Measurements from ENCODE around the gene IRAK1.
"Not testable (repeated sequence)": the region's sequence is repeated elsewhere in the genome, so short reads cannot be mapped to it uniquely, and the experiment has no call there.

The IRAK1 gene

DNA sequence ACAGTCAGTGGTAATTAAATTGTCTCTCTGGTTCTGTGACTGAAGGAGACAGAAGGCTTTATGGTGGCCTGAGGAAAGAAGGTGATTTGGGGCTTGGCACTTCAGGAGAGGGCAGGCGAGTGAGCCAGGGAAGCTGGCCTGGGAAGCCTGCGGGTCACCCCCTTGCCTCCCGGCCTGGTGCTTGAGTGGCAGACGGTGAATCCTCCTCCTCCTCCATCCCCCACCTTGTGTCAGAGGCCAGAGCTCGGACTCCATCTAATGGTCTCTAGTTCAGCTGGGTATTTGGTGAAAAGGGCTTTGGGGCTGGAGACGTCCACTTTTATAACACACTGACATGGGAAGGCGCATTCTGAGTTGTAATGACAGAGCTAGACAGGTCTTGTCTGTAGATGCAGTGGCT, 38.5 kb downstream of the IRAK1 start:
- H3K4me3 ChIP-seq (ENCODE audit: low read depth, low read length): no peak overlapping the region
- DNase-seq (ENCODE audit: low read depth): no peak
- TF ChIP-seq, protein P1, sequence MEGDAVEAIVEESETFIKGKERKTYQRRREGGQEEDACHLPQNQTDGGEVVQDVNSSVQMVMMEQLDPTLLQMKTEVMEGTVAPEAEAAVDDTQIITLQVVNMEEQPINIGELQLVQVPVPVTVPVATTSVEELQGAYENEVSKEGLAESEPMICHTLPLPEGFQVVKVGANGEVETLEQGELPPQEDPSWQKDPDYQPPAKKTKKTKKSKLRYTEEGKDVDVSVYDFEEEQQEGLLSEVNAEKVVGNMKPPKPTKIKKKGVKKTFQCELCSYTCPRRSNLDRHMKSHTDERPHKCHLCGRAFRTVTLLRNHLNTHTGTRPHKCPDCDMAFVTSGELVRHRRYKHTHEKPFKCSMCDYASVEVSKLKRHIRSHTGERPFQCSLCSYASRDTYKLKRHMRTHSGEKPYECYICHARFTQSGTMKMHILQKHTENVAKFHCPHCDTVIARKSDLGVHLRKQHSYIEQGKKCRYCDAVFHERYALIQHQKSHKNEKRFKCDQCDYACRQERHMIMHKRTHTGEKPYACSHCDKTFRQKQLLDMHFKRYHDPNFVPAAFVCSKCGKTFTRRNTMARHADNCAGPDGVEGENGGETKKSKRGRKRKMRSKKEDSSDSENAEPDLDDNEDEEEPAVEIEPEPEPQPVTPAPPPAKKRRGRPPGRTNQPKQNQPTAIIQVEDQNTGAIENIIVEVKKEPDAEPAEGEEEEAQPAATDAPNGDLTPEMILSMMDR (IDR thresholded peaks at IDR 0.05; ENCODE audit: low read depth, low read length, missing control alignments): no peak

DNA sequence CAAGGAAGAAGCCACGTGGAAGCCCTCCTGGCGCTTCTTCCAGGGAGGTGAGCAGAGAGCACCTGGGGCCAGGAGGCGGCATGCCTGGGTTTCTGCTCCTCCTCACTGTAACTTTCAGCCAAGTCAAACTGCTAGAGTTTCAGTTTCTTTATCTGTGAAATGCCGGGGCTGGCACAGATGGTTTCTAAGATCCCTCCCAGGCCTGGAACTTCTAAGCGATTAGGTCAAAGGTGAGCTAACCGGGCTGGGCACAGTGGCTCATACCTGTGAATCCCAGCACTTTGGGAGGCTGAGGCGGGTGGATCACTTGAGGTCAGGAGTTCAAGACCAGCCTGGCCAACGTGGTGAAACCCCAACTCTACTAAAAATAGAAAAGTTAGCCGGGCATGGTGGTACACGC, 39.3 kb downstream of the IRAK1 start:
- H3K4me3 ChIP-seq (ENCODE audit: low read depth, low read length); DNase-seq (ENCODE audit: low read depth): not testable (repeated sequence)

DNA sequence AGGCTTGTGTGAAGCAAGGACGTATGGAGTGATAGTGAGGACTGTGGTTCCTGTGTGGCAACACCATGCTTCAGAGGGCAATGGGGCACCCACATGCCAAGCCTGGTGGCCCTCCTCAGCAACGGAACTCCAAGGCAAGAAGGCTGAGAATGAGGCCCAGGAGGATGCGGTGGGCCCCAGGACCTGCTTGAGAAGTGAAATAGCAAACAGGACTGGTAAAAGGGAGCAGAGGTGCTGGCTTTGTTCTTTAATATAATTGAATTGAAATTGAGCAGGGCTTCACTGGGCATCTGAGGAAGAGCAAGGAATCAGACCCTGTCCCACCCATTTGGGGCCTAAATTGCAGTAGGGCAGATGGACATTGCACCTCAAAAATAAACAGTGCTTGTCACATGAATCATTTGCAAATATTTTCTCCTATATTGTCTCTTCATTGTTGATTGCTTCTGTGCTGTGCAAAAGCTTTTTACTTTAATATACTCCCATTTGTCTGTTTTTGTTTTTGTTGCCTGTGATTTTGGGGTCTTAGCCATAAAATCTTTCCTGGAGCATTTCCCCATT, 44.9 kb downstream of the IRAK1 start:
- no peak for DNase-seq (ENCODE audit: low read depth)
- TF ChIP-seq, protein P1 (IDR thresholded peaks at IDR 0.05; ENCODE audit: low read depth, low read length, missing control alignments): no peak
- no peak overlapping the region for H3K4me3 ChIP-seq (ENCODE audit: low read depth, low read length)

DNA sequence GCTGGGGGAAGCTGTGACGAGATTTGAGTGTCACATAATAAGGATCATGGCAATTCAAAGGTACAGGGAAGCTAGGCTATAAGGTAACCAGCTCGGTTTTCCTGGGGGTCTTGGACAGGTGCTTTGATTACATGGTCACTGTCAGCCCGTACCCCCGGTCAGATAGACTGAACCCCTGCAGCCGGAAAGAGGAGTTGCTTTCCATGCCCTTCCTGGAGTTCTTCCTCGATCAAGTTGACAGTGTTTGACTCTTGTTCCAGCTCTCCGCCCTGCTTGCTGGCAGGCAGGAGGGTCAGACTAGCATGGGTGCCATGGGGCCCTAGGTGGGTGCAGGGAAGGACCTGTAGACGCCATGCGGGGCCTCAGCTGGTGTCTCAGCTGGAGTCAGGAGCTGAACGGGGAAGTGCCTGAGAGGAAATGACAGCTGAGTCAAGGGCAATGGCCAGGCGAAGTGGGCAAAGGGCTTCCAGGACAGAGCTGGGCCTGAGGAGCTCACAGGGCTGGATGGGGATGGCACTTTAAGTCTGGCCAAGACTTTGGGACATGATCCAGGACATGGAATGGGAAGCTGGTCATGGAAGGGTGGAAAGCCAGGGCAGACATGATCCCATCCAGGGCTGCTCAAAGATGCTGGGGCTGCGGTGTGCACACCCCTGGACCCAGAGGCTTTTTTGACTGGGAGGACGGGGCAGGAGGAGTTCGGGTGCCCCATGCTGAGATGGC, 45.5 kb downstream of the IRAK1 start:
- TF ChIP-seq, protein P1 (IDR thresholded peaks at IDR 0.05; ENCODE audit: low read depth, low read length, missing control alignments): no peak
- H3K4me3 ChIP-seq (ENCODE audit: low read depth, low read length): no peak overlapping the region
- no peak for DNase-seq (ENCODE audit: low read depth)

DNA sequence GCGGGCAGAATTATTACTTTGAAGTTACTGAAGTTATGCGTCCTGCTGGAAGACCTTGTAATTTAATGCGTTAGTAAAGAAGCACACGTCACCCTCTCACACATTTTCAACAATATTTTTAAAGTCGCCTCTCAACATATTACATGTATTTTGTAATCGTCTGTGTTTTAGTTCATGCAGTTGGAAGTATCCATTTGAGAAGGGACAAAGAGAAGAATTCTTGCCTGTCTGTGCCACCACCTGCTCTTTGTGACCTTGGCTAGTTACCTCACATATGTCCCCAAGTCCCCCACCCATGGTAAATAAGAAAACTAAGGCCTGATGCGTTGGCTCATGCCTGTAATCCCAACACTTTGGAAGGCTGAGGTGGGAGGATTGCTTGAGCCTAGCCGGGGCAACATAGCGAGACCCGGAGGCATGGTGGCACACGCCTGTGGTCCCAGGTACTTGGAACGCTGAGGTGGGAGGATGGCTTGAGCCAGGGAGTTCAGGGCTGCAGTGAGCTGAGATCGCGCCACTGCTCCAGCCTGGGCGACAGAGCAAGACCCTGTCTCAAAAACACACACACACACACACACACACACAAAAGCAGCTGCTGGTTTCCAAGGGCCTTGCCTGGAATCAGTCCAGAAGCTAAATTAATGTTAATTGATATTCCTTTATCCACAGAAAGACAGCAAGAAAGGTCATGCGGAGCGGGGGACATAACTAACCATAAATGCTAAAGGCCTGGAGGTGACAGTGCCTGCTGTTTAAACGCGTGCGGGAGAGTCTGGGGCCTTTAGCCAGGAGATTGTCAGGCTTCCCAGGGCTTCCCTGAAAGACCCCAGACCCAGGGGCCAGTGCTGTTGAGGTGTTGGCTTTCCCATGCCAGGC, 46.3 kb downstream of the IRAK1 start:
- no peak for DNase-seq (ENCODE audit: low read depth)
- TF ChIP-seq, protein P1 (IDR thresholded peaks at IDR 0.05; ENCODE audit: low read depth, low read length, missing control alignments): no peak
- H3K4me3 ChIP-seq (ENCODE audit: low read depth, low read length): peak overlapping the region; percentile 97

DNA sequence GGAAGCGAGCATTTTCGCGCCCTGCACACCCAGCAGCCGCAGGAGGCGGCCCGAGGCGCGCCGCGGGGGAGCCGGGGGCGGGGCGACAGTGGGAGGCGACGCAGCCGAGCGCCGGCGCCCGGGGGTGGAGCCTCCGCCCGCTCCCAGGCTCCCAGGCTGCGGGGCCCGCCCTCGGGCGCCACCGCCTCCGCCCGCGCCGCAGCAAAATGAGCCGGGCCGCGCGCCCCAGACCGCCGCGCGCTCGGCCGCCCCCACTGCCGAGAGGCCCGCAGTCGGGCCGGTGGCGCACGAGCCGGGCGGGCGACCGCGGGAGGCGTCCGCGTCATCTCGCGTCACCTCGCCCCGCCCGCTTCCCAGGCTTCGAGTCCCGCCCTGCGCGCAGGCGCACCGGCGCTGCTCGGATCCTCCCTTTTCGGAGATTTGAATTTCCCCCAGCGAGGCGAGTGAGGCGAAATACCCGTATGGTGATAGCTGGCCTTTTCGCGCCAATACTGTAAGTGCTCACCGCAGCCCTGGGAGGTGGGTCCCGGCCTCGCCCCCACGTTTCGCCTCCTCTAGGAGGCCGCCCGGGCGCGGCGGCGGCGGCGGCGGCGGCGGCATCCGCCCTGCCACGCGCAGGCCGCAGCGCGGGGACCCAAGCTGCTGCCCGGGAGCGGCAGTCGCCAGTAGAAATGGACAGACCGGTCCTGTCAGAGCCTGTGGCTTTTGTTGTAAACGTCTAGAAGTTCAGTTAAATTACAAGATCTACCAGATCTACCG, 47.2 kb downstream of the IRAK1 start, which contains the start of gene TMEM187:
Gene TMEM187, plus strand, starts transcription at position 387 of the 759 bp plus-strand sequence. CDS start 9,309 bp downstream, outside the sequence.
- peak; percentile 78 for DNase-seq (ENCODE audit: low read depth)
- TF ChIP-seq, protein P1 (IDR thresholded peaks at IDR 0.05; ENCODE audit: low read depth, low read length, missing control alignments): no peak
- peak within 1 kb of the TSS; percentile 97 for H3K4me3 ChIP-seq (ENCODE audit: low read depth, low read length)
